Vagina (tissue), 2 donors: ENCODE data around the gene TENT4A. TPM values are rescaled to one million over a fixed set of nuclear protein-coding genes. Genes with fewer than 3 reads are reported as not detected.

ENCODE experiments used
- DNase-seq, 2 donors: peaks; one replicate each; pipeline ENCODE4 v3.0.0-alpha.2; 2017; ENCODE audit errors: extremely low spot score in 2 of 2
- H3K27ac ChIP-seq: fragments of 200-600 bp; sonication (generic); one replicate; pipeline ENCODE4 v1.5.1; 2019
- H3K27me3 ChIP-seq: fragments of 200-600 bp; sonication (generic); one replicate; pipeline ENCODE4 v1.5.1; 2019
- H3K36me3 ChIP-seq, 2 donors: fragments of 200-600 bp; sonication (generic); one replicate each; pipeline ENCODE4 v1.5.1; 2017 to 2019
- H3K4me1 ChIP-seq: fragments of 200-600 bp; sonication (generic); one replicate; pipeline ENCODE4 v1.5.1; 2019
- H3K4me3 ChIP-seq, 2 donors: fragments of 200-600 bp; sonication (generic); 1 replicate in 1 of 2; 2 replicates in 1 of 2; pipeline ENCODE4 v1.5.1; 2016 to 2019
- H3K9me3 ChIP-seq: fragments of 200-600 bp; sonication (generic); one replicate; pipeline ENCODE4 v1.5.1; 2019
- CTCF ChIP-seq, 3 experiments: fragments of 450-650 bp in 2 of 3; fragments of 200-600 bp in 1 of 3; sonication (generic) in 1 of 3; IDR thresholded peaks; one replicate each; pipeline ENCODE4 v1.5.1; 2017 to 2019; ENCODE audit warnings: antibody characterized with exemption in 3 of 3, mild to moderate bottlenecking in 2 of 3, moderate library complexity in 2 of 3
- POLR2A ChIP-seq, 2 donors: fragments of 450-650 bp; IDR thresholded peaks; one replicate each; pipeline ENCODE4 v1.6.1; 2017; ENCODE audit warnings: antibody characterized with exemption in 2 of 2, mild to moderate bottlenecking in 2 of 2, moderate library complexity in 2 of 2
- POLR2AphosphoS5 ChIP-seq, 2 donors: sonication (generic); formaldehyde crosslinking; IDR thresholded peaks; one replicate each; pipeline ENCODE4 v1.9.0; 2017; ENCODE audit warnings: antibody characterized with exemption in 2 of 2, mild to moderate bottlenecking in 2 of 2, low read depth in 1 of 2; ENCODE audit not compliant: insufficient read depth in 1 of 2
- intact Hi-C: fragments of 100-400 bp; cut with DNase I; formaldehyde crosslinking; loops from one replicate; pipeline ENCODE4 v1.15.1; 2023
- total RNA-seq: library from RNA; depleted of rRNA; stranded (reverse); fragments of >200 nt; gene quantifications from one replicate; pipeline ENCODE4 v1.2.3, GENCODE V29; 2016

TENT4A gene
- total RNA-seq, 1 donor from 2014 or later: 38.1 TPM

GRCh38 chr5:6702633-6703032 is 10.6 kb upstream of the TENT4A start:
- H3K36me3 ChIP-seq: no peaks in the 10 kb centered on the region
- no peaks in the 10 kb centered on the region for H3K9me3 ChIP-seq
- intact Hi-C loops: no loop called here
- no peak for TF ChIP-seq POLR2AphosphoS5 (IDR thresholded peaks at IDR 0.05; ENCODE audit: insufficient read depth in 1 of 2, low read depth in 1 of 2)
- TF ChIP-seq POLR2A (IDR thresholded peaks at IDR 0.05): no peak
- TF ChIP-seq CTCF (IDR thresholded peaks at IDR 0.05): no peak
- H3K27me3 ChIP-seq: no peaks in the 10 kb centered on the region
- H3K4me1 ChIP-seq: peaks cover 19% of the 10 kb centered on the region
- no peak overlapping the region for H3K4me3 ChIP-seq
- H3K27ac ChIP-seq: no peak overlapping the region
- no peak for DNase-seq

GRCh38 chr5:6703806-6704205 is 9.4 kb upstream of the TENT4A start:
- intact Hi-C loops: no loop called here
- H3K36me3 ChIP-seq: no peaks in the 10 kb centered on the region
- DNase-seq: no peak
- no peaks in the 10 kb centered on the region for H3K9me3 ChIP-seq
- no peaks in the 10 kb centered on the region for H3K27me3 ChIP-seq
- H3K27ac ChIP-seq: peak overlapping the region; percentile 78
- no peak overlapping the region for H3K4me3 ChIP-seq
- peaks cover 19% of the 10 kb centered on the region for H3K4me1 ChIP-seq
- TF ChIP-seq CTCF (IDR thresholded peaks at IDR 0.05): no peak
- no peak for TF ChIP-seq POLR2A (IDR thresholded peaks at IDR 0.05)
- TF ChIP-seq POLR2AphosphoS5 (IDR thresholded peaks at IDR 0.05; ENCODE audit: insufficient read depth in 1 of 2, low read depth in 1 of 2): no peak

- TF ChIP-seq CTCF (IDR thresholded peaks at IDR 0.05): no peak
- peak; percentile 67 to 78 for TF ChIP-seq POLR2AphosphoS5 (IDR thresholded peaks at IDR 0.05; ENCODE audit: insufficient read depth in 1 of 2, low read depth in 1 of 2)
- TF ChIP-seq POLR2A (IDR thresholded peaks at IDR 0.05): no peak
- Histone ChIP-seq H3K36me3 (no peaks in the 10 kb centered on the region), H3K27me3 (no peaks in the 10 kb centered on the region), H3K9me3 (no peaks in the 10 kb centered on the region), H3K4me1 (peaks cover 19% of the 10 kb centered on the region), H3K27ac (peak overlapping the region; percentile 78), H3K4me3 (no peak overlapping the region)
- intact Hi-C loops: no loop called here
- peak in 1 of 2 donors; percentile 74 for DNase-seq
These were observed 8.8 kb upstream of the TENT4A start for GRCh38 chr5:6704361-6704851.

GRCh38 chr5:6705088-6705487 is 8.1 kb upstream of the TENT4A start:
- TF ChIP-seq POLR2A (IDR thresholded peaks at IDR 0.05) (no peak), POLR2AphosphoS5 (IDR thresholded peaks at IDR 0.05; ENCODE audit: insufficient read depth in 1 of 2, low read depth in 1 of 2) (no peak), CTCF (IDR thresholded peaks at IDR 0.05) (no peak)
- H3K9me3 ChIP-seq: no peaks in the 10 kb centered on the region
- H3K27ac ChIP-seq: peak overlapping the region; percentile 78
- peak in 1 of 2 donors; percentile 74 for DNase-seq
- no peak overlapping the region for H3K4me3 ChIP-seq
- no peaks in the 10 kb centered on the region for H3K27me3 ChIP-seq
- peaks cover 19% of the 10 kb centered on the region for H3K4me1 ChIP-seq
- intact Hi-C loops: no loop called here
- H3K36me3 ChIP-seq: no peaks in the 10 kb centered on the region

DNA sequence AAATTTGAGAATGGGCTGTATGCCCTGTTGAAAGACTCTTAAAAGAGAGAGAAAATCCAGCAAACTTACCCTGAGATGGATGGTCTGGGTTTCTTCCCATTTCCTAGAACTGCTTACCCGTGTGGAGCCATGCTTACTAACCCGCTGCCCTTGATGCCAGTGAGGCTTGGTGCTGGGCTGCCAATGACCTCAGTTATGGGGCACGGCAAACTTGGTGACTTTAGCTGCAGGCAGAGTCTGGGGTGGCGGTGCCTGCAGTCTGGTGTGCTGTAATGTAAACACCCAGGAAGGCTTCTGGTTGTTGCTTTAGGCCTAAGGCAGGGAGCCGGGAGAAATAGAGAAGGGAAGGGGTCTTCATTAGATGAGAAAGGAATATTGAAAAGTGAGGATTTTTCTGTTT is 7.3 kb upstream of the TENT4A start:
- DNase-seq: peak in 1 of 2 donors; percentile 67
- Histone ChIP-seq H3K27ac (no peak overlapping the region), H3K4me3 (no peak overlapping the region), H3K36me3 (no peaks in the 10 kb centered on the region), H3K9me3 (no peaks in the 10 kb centered on the region), H3K4me1 (peaks cover 19% of the 10 kb centered on the region), H3K27me3 (no peaks in the 10 kb centered on the region)
- intact Hi-C loops: no loop called here
- TF ChIP-seq CTCF (IDR thresholded peaks at IDR 0.05) (no peak), POLR2A (IDR thresholded peaks at IDR 0.05) (no peak), POLR2AphosphoS5 (IDR thresholded peaks at IDR 0.05; ENCODE audit: insufficient read depth in 1 of 2, low read depth in 1 of 2) (no peak)
